Caco-2 (cell line): ENCODE data around the gene NDC1. TPM values are rescaled to one million over a fixed set of nuclear protein-coding genes. Genes with fewer than 3 reads are reported as not detected.
"Not testable (repeated sequence)": the region's sequence is repeated elsewhere in the genome, so short reads cannot be mapped to it uniquely, and the experiment has no call there.

Experiments used
- BruUV-seq: library from RNA; stranded (reverse); fragments of 400-500 nt; replicated peaks from 2 replicates; lab custom pipeline; 2021; lab: Mats Ljungman, UMichigan
- CTCF ChIA-PET: fragments of 300-600 bp; sonication (Branson Sonifier 250); formaldehyde crosslinking; loops from one replicate; lab custom pipeline; 2022; ENCODE audit warnings: antibody characterized with exemption; lab: Charles Lee
- POLR2A ChIA-PET: fragments of 300-600 bp; sonication (Branson Sonifier 250); formaldehyde crosslinking; loops from one replicate; lab custom pipeline; 2022; ENCODE audit warnings: antibody characterized with exemption; lab: Charles Lee
- DNase-seq, 2 experiments: peaks; one replicate each; pipeline versions ENCODE4 v3.0.0 to v3.0.0-alpha.2; 2020 to 2022
- H3K27me3 ChIP-seq: replicated peaks from 2 replicates; pipeline ENCODE4 v1.6.0; 2011; ENCODE audit warnings: low read length; ENCODE audit not compliant: control insufficient read depth, insufficient read depth
- H3K36me3 ChIP-seq: 2 replicates; pipeline ENCODE4 v1.5.1; 2011; ENCODE audit warnings: low read length; ENCODE audit not compliant: control insufficient read depth, insufficient read depth
- H3K4me1 ChIP-seq: fragments of 250-450 bp; sonication (Bioruptor Pico); 2 replicates; pipeline ENCODE4 v1.5.1; 2020; ENCODE audit warnings: mild to moderate bottlenecking
- H3K4me3 ChIP-seq: 2 replicates; pipeline ENCODE4 v1.5.1; 2011; ENCODE audit warnings: low read depth, mild to moderate bottlenecking, control low read depth, low read length
- H3K9me3 ChIP-seq: fragments of 250-450 bp; sonication (Bioruptor Pico); 2 replicates; pipeline ENCODE4 v1.5.1; 2020; ENCODE audit warnings: mild to moderate bottlenecking, moderate library complexity
- H3K27ac Mint-ChIP-seq: one replicate; pipeline ENCODE4 v1.8.0; 2022; ENCODE audit warnings: mixed read lengths; ENCODE audit not compliant: unreplicated experiment
- H3K27me3 Mint-ChIP-seq: one replicate; pipeline ENCODE4 v1.8.0; 2022; ENCODE audit warnings: mixed read lengths; ENCODE audit not compliant: insufficient read depth, unreplicated experiment
- H3K36me3 Mint-ChIP-seq: one replicate; pipeline ENCODE4 v1.8.0; 2022; ENCODE audit warnings: mild to moderate bottlenecking, mixed read lengths; ENCODE audit not compliant: insufficient read depth, unreplicated experiment
- H3K4me1 Mint-ChIP-seq: one replicate; pipeline ENCODE4 v1.8.0; 2022; ENCODE audit warnings: low read depth, mixed read lengths; ENCODE audit not compliant: unreplicated experiment
- H3K4me3 Mint-ChIP-seq: one replicate; pipeline ENCODE4 v1.8.0; 2022; ENCODE audit warnings: mild to moderate bottlenecking, moderate library complexity, mixed read lengths; ENCODE audit not compliant: unreplicated experiment
- H3K9me3 Mint-ChIP-seq: one replicate; pipeline ENCODE4 v1.8.0; 2022; ENCODE audit warnings: mixed read lengths; ENCODE audit not compliant: unreplicated experiment
- CTCF ChIP-seq, 2 experiments: fragments of 200-600 bp in 1 of 2; IDR thresholded peaks; 1 replicate in 1 of 2; 2 replicates in 1 of 2; pipeline versions ENCODE4 v1.5.1 to v1.8.0; 2011 to 2022; ENCODE audit warnings: antibody characterized with exemption in 1 of 2, control low read depth in 1 of 2, inconsistent platforms in 1 of 2, low read depth in 1 of 2, low read length in 1 of 2, mild to moderate bottlenecking in 1 of 2, moderate library complexity in 1 of 2; ENCODE audit not compliant: insufficient read depth in 1 of 2, severe bottlenecking in 1 of 2, unreplicated experiment in 1 of 2
- intact Hi-C: fragments of 100-400 bp; cut with micrococcal nuclease; formaldehyde crosslinking; loops from one replicate; pipeline ENCODE4 v1.10.0; 2022; ENCODE audit not compliant: unreplicated experiment
- total RNA-seq: library from RNA; stranded (reverse); gene quantifications from 2 replicates; pipeline ENCODE4 v1.2.3, GENCODE V29; 2022

Gene NDC1
- total RNA-seq, 1 experiment from 2014 or later = 28.8 TPM

- Histone ChIP-seq H3K27me3 (no peaks in the 10 kb centered on the region), H3K36me3 (no peaks in the 10 kb centered on the region), H3K9me3 (no peaks in the 10 kb centered on the region), H3K4me3 (no peak overlapping the region), H3K4me1 (0 out of 2 replicates have a peak, but pooled peaks cover 4% of the 10 kb centered on the region)
- H3K4me3 Mint-ChIP-seq = no peak overlapping the region
- CTCF ChIA-PET = no interaction called here
- TF ChIP-seq CTCF (IDR thresholded peaks at IDR 0.05; ENCODE audit: insufficient read depth in 1 of 2, low read depth in 1 of 2, low read length in 1 of 2, severe bottlenecking in 1 of 2, unreplicated experiment in 1 of 2) = no peak
- H3K9me3 Mint-ChIP-seq = no peaks in the 10 kb centered on the region
- no peak overlapping the region for H3K27ac Mint-ChIP-seq
- BruUV-seq = no TSS peak
- POLR2A ChIA-PET = no interaction called here
- peaks cover 4% of the 10 kb centered on the region for H3K4me1 Mint-ChIP-seq
- H3K27me3 Mint-ChIP-seq = no peaks in the 10 kb centered on the region
- H3K36me3 Mint-ChIP-seq = peaks cover 51% of the 10 kb centered on the region
- intact Hi-C loops = no loop called here
- no peak for DNase-seq
Observed at GRCh38 chr1:53819387-53819786, 18.7 kb downstream of the NDC1 start.

GRCh38 chr1:53816584-53816983 is 21.5 kb downstream of the NDC1 start:
- H3K36me3 ChIP-seq = not testable (repeated sequence)

GRCh38 chr1:53815484-53815883 is 22.6 kb downstream of the NDC1 start:
- intact Hi-C loops, H3K4me3 ChIP-seq, POLR2A ChIA-PET, H3K4me1 ChIP-seq, H3K4me1 Mint-ChIP-seq, H3K27me3 Mint-ChIP-seq, BruUV-seq, H3K27ac Mint-ChIP-seq, H3K36me3 ChIP-seq, CTCF ChIA-PET, H3K9me3 Mint-ChIP-seq, H3K27me3 ChIP-seq, H3K9me3 ChIP-seq, DNase-seq, H3K4me3 Mint-ChIP-seq: not testable (repeated sequence)
- peaks cover 71% of the 10 kb centered on the region for H3K36me3 Mint-ChIP-seq

More at GRCh38 chr1:53816584-53816983, 21.5 kb downstream of the NDC1 start:
- H3K27me3 ChIP-seq, POLR2A ChIA-PET, H3K27me3 Mint-ChIP-seq, H3K9me3 ChIP-seq, H3K4me3 Mint-ChIP-seq, BruUV-seq, H3K4me1 ChIP-seq, H3K4me3 ChIP-seq, DNase-seq, CTCF ChIA-PET, H3K9me3 Mint-ChIP-seq, intact Hi-C loops, H3K4me1 Mint-ChIP-seq, H3K27ac Mint-ChIP-seq: not testable (repeated sequence)
- peaks cover 71% of the 10 kb centered on the region for H3K36me3 Mint-ChIP-seq

- peak; percentile 38 to 55 for DNase-seq
- CTCF ChIA-PET = no interaction called here
- H3K4me1 Mint-ChIP-seq = peaks cover 5% of the 10 kb centered on the region
- H3K9me3 Mint-ChIP-seq = no peaks in the 10 kb centered on the region
- H3K4me1 ChIP-seq = 0 out of 2 replicates have a peak, but pooled peaks cover 4% of the 10 kb centered on the region
- H3K27me3 Mint-ChIP-seq = no peaks in the 10 kb centered on the region
- H3K27ac Mint-ChIP-seq = peak overlapping the region; percentile 29
- H3K36me3 Mint-ChIP-seq = peaks cover 42% of the 10 kb centered on the region
- H3K36me3 ChIP-seq = no peaks in the 10 kb centered on the region
- H3K4me3 ChIP-seq = no peak overlapping the region
- no peak overlapping the region for H3K4me3 Mint-ChIP-seq
- intact Hi-C loops = no loop called here
- H3K27me3 ChIP-seq = no peaks in the 10 kb centered on the region
- H3K9me3 ChIP-seq = no peaks in the 10 kb centered on the region
- TF ChIP-seq CTCF (IDR thresholded peaks at IDR 0.05; ENCODE audit: insufficient read depth in 1 of 2, low read depth in 1 of 2, low read length in 1 of 2, severe bottlenecking in 1 of 2, unreplicated experiment in 1 of 2) = no peak
- POLR2A ChIA-PET = no interaction called here
- BruUV-seq = no TSS peak
Observed at GRCh38 chr1:53811414-53811851, 26.7 kb downstream of the NDC1 start.
